ENCODE data around the gene AMOTL1.
"Not testable (repeated sequence)": the region's sequence is repeated elsewhere in the genome, so short reads cannot be mapped to it uniquely, and the experiment has no call there.

AMOTL1 gene

DNA sequence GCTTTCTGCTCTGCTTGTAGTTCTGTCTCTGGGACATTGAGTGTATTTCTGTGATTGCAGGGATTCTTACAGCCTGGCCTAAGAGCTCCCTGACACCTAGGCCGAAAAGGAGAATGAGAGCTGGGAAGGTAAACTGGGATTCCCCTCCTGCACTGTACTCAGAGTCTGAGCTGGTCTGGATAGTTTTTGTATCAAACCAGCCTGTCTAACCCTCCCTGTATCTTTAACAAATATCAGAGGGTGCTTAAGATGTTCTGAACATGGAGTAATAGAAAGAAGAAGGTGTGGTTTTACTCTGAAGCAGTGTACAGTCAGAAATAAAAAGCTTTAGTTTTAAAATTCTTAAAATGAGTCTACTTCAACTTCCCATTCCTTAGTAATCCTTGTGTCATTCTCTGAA lies 57.3 kb downstream of the AMOTL1 start:
- DNase-seq = no peak

DNA sequence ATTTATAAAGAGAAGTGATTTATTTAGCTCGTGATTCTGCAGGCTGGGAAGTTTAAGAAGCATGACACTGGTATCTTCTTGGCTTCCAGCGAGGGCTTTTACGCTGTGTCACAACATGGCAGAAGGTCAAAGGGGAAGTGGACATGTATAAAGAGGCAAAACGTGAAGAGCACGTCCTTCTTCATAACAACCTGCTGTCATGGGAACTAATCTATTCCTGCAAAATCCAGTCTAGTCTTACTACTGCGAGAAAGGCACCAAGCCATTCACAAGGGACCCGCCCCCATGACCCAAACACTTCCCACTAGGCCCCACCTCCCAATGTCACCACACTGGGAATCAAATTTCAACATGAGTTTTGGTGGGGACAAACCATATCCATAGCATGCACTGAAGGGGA lies 58.3 kb downstream of the AMOTL1 start:
- DNase-seq = no peak

DNA sequence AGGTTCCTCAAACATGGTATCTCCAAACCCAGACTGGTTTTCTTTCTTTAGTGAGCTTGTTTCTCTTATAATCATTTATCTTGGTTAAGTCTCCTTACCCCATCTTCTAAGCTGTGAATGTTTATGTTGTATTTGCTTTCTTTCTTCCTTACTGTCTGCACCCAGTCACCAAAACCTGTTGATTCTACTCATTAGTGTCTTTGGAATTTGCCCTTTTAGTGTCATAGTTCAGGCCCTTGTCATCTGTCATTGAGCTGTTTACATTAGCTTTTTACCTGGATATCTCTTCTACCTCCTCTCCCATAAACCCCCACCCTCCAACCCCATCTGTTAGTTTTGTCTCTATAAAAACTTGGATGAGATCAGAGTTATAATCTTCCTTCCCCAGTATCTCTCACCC lies 59.9 kb downstream of the AMOTL1 start:
- DNase-seq = no peak

DNA sequence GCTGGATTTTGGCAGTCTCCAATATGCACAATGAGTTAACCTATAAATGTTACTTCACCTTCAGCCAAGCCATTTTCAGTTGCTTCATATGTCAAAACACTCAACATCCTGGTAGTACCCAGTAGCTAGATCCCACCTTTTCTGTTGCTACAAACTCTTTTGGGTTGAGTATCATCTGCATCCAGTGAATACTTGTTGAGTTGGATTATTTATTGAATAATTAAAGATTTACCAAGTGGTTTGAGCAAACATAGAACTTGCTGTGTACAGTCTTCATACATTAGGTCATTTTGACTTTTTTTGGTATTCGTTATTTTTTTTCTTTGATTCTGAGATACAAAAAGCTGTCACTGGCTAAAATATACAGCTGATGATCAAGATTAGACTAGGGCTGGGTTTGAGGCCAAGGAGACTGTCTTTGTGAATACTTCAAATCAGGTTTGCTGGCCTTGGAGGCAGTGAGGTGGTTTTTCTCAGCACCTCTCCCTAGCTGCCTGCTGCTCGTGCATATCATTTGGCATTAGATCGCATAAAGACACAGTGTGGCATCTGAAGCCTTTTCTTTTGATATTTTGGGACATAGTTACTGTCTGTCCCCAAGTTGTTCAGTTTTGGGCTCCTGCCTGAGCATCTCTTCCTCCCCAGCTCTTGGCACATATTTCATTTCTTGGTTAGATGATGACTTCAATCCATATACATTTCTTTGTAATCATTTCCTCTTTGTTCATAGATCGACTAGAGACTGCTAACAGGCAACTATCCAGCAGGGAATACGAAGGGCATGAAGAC lies 62.8 kb downstream of the AMOTL1 start:
- no peak for DNase-seq

DNA sequence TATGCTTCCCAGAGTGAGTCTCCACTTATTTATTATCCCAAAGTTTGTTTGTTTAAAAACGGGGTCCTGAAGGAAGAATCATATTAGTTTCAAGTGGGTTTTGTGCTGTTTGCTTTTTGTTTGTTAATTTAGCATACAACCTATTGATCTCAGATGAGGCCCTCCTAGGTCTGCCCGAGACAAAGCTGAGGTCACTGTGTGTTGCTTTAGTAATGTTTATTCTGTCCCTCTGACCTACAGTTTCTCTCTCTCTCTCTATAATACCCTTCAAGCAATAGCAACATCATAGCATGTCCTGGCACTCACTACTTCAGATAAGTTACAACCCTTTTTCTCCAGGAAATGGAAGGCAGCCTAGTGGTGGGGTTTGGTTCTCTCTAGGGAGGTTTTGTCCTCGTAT lies 63.4 kb downstream of the AMOTL1 start:
- DNase-seq = no peak

DNA sequence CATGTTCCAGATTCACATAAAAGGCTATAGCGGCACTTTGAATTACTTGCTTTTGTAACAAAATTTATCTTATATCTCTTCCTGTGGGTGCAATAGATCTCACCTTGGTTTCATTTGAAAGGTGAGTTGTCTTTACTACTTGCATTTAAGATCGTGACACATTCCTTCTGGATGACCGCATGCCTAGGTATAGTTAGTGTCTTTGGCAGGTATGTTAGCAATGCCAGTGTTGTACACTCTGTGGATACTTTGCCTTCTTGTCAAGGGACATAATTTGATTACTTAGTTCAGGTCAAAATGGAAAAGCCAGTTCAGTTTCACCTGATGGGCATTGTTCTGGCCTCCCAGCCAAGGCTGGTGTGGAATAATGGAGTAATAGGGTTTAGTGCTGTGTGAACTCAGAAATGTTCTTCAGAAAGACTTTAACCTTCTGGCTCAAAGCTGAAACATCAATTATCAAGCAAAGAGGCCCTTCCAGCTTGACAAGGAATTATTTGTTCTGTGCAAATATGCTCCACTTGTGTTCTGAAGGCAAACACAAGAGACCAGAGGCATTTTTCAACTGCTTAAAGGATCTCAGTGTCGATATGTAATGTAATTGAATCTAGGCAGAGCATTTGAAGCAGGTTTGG lies 64.6 kb downstream of the AMOTL1 start:
- no peak for DNase-seq

DNA sequence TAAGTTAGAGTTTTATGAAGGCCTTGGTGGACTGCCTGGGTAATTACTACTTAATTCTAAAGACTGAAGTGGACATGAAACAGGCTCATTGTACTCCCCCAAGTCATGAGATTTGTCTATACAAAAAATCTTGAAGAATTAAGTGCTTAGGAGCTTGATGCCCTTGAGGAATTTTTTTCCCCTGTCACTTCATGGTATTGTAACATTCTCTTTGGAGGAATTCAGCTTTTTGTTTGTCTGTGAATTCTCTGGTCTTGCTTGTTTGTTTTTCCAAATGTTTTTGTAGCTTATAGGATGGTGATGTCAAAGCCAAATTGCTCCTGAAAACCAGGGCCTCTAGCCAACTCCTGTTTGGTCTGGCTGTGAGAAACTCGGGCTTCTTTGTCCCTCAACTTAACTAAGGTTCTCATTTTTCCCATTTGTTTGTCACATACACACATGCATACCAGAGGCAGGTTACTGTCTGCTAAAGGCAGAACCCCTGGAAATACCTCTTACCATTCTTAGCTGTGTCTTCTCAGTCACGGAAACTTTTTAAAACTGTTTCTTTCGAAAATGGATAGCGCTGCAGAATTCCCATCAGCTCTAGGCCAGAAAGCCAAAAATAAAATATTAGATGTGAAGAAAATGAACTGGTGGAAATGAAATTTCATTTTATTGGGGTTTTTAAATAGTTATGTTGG lies 66.9 kb downstream of the AMOTL1 start:
- DNase-seq = no peak

DNA sequence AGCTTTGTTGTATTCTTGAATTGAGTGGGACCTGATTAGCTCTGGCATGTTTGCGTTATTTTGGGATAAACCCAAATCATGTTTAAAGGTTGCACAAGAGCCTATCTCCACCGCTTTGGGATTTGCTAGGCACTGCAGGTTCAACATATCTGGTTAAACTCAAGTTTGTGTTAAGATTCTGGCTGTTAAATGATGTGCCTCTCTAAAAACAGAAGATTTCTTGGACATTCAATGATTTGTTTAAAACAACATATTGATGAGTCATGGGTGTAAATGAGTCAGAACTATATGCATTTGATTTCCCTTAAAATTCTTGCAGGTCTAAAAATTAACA lies 67.4 kb downstream of the AMOTL1 start:
- DNase-seq = no peak

DNA sequence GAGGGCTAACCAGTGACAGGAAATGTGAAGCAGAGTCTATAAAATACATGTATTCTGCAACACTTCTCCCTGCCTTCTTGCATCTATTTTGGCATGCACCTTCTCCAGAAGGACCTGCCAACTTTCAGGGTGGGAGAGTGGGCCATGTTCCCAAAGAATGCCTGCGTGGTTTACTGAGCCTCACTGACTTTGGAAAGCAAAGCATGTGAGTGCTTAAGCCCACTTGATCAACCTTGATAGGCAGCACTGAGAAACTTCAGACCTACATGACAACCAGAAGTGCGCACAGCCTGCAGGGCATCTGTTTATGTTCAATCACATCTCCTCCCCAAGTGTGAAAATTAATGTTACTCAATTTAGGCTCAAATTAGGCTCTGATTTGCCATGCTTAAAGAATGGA lies 69.2 kb downstream of the AMOTL1 start:
- no peak for DNase-seq

DNA sequence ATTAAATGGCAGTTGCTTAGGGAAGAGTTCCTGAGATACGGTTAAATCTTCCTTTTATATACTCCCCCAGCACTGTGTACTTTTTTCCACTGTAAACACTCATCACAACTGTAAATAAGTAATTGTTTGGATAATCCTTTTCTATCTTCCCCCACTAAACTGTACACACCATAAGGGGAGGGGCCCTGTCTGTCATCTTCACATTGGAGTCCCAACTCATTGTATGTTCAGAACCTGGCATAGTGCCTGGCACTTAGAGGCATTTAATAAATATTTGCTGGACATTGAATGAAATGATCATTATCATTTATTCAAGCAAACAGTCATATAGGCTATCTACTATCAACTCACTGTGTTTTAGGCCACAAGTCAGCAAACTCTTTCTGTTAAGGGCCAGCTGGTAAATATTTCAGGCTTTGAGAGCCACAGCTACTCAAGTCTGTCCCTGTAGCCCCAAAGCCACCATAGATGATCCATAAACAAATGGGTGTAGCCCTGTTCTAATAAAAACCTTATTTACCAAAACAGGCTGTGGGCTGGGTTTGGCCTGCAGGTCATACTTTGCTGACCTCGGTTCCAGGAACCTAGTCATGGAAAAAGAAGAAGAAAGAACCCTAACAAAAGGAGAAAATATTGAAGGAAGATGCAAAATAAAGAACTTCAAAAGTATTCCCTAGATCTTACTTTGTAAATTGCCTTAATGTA lies 70.0 kb downstream of the AMOTL1 start:
- DNase-seq = no peak

DNA sequence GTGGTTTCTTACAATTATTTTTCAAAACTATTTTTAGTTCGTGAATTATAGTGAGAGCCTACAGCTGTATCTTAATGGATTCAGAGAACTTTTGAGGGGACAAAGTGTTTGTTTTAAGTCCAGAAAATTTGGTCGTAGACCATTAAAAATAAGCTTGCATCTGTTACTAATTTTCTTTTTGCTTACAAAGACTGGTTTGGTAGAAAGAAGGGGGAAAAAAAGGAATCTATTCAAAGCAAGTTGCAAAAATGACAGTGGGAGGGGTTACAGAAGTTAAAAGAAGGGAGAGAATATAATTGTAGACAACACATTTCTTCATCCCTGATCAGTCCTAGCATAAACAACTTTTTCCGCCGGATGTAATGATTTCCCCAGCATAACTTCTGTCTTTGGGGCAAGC lies 72.1 kb downstream of the AMOTL1 start:
- no peak for DNase-seq

DNA sequence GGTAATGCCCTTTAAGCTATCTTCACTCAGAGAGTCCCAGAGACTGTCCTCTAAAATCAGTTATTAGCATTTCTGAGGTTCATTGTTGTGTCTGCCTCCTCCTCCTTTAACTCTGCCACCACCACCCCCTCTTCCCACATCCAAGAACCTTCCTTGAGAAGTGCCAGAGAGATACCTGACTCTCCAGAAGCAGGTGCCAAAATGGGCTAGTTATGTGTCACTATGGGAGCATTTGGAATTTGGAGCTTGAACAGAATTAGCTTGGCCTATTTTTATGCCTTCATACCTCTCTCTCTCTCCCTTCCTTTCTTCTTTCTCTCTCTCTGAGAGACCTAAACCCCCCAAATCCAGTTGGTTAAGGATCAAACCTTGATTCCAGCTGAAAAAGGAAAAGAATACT lies 75.9 kb downstream of the AMOTL1 start:
- DNase-seq = no peak

DNA sequence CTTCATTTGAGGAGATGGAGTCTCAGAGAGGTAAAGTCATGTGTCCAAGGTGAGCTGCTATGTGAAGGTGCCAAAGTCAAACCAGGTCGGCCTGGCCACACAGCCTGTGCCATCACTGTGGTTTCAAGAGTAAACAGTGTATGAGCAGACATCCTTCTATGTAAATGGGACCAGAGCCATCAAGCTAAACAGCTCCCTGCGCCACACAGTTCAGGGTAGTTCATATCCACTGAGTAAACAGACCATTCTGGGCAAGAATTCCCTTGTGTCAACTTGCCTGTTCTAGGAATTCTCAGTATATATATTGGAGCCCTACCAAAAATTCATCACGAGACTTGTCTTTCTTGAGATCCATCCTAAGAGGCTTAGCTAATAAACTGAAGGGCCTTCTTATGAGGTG lies 77.5 kb downstream of the AMOTL1 start:
- DNase-seq = no peak

DNA sequence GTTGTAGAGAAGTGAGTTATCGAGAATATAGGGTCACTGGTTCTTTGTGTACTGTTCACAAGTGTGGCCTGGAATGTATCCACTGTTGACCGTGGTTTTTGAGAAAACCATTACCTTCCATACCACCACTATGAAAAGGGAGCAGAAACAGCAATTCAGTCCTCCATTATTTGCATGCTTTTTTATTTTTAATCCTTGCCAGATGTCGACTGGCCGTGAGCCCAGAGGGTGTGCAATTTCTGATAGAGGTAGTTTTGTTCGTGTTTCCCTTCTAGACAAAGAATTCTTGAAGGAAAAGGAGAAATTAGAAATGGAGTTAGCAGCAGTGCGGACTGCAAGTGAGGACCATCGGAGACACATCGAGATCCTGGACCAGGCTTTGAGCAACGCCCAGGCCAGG lies 81.7 kb downstream of the AMOTL1 start:
- DNase-seq = no peak

DNA sequence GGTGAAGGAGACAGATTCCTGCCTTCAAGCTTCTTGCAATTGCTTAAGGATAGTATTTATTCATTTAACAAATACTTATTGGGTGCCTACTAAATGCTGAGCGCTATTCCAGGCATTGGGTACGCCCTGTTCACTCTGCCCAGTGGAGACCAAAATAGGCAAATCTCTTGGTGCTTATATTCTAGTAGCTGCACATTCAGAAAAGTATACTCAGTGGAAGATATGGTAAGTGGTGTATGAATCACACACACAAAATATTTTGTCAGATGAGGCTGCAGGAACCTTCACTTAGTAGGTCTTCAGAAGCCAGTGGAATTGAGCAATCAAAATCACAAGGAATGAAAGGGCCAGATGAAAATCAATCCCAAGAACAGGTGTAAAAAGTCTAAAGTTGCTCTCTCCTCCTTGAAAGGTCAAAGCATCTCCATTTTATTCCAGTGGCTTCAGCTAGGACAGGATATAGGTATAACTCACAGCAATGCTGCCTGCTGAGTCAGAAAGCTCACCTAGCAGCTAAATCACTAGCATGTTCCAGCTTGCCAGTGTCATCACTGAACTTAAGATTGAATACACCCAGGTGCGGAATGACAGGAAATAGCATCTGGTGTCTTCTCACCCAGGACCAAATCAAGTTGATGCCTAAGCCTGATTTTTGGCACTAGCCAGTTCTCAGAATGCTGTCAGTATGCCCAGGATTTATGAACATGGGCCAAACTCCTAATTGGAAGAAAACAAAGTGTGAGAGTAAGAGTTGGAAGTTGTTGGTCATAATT lies 83.9 kb downstream of the AMOTL1 start:
- DNase-seq = no peak

DNA sequence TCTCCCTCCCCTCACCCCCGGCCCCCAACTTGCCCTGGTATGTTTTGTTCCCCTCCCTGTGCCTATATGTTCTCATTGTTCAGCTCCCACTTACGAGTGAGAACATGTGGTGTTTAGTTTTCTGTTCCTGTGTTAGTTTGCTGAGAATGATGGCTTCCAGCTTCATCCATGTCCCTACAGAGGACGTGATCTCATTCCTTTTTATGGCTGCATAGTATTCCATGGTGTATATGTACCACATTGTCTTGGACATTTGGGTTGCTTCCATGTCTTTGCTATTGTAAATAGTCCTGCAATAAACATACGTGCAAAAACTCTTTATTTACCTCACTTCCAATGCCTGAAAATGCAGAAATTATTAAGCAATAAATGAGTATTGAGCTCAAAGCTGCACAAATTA lies 85.1 kb downstream of the AMOTL1 start:
- DNase-seq = not testable (repeated sequence)

DNA sequence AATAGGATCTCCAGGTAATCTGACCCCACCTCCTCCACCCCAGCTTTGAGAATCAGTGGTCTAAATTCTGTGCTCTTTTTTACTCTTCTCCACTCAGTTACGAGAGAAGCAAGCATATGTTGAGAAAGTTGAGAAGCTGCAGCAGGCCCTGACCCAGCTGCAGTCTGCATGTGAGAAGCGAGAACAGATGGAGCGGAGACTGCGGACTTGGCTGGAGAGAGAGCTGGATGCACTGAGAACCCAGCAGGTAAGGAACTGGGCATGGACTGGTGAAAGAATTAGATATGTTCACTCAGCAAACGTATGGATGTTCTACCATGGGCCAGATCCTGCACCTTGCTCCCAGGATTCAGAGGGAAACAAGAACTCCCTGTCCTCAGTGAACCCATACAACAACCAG lies 85.7 kb downstream of the AMOTL1 start:
- DNase-seq = no peak

DNA sequence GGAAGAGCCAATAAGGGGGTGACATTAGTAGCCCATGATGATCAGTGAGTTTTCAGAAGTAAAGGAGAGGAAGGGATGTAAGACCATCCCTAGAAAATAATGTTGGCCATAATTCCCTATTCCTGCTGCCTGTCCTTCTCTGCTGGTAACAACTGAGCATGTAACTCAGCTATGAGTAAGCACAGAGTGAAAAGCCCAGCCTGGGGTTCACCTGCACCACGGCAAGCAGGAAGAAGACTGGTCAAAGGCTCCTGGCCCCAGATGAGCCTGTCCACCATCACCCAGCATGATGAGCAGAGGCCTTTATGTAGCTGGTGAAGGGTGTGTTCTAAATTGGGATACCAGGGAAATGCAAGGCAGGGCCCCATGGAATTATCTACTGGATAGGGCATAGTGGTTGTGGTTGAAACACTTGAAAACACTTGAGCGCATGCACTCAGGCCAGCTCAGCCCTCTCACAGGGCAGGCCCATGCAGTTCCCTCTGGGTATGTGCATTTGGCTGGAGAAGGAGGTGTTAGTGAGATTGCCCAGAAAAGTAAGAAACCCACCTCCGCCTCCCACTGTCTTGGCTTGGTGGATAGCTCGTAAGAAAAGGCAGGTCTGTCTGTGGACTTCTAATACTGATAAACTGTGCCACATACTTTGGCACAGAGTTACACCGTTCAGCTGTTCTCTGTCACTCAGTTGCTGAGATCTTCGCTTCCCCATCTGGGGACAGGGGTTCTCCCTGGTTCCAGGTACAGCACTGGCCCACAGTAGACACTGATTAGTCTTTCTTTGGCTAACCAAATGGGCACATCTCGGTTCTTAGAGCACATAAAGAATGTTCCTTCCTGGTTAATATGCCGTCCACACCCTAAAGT lies 86.8 kb downstream of the AMOTL1 start:
- DNase-seq = no peak

DNA sequence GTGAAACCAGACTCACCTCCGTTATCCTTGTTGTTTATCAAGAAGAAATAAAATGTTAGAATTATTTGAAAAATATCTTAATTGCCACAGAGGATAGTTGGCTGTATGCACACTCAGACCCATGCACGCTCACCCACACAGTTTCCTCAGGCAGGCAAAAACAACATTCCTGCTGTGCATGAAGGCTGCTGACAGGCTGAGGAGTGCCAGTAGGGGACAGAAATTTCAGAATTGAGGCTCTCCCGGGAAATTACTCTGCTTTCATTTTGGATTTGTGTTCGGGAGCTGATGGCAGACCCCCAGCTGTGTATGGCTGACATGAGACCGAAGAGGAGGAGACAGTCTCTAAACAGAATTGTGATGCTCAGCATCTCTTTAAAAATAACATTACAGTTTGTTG lies 87.5 kb downstream of the AMOTL1 start:
- no peak for DNase-seq

DNA sequence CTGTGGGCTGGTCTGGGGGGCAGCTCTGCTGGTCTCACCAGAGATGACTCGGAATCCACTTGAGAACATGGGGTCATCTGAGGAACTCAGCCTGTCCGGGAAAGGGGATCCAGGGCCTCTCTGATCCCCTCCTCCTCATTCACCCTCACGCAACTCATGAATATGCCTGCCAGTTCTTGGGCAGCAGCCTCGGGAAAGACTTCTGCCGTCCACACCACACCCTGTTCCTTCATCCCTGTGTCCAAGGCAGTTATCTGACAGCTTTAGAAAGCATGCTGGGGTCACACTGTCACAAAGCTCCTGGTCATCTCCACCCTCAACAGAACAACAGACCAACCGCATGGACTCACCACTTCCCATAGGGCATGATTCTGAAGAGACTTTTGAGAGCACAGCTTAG lies 88.3 kb downstream of the AMOTL1 start:
- no peak for DNase-seq

DNA sequence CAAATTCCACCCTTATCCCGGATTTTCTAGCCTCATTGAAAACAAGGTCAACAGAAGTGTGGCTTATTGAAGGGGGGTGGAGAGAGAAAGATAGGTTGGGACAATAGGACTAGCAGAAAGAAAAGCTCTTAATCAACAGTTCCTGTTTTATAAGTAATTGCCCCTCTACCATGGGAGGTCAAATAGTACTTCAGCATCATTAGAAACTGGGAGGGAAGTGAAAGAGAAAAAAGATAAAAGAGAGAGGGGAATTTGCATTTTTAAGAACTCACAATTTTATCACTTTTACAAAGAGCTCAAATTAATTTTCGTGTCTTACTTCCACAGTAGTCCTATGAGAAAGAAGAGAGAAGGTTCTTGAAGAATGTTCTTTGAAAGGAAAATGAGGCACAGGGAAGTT lies 89.2 kb downstream of the AMOTL1 start:
- DNase-seq = no peak

Measured in NCI-H524 treated with DMSO at 0.1 percent for 48 hours (cell line).